Measurements from ENCODE around the gene TRIM28. TPM values are rescaled to one million over a fixed set of nuclear protein-coding genes. Genes with fewer than 3 reads are reported as not detected.

TRIM28 gene
- total and polyA plus RNA-seq, 7 experiments from 2014 or later, result 55.3 to 564 (median 403) TPM

DNA sequence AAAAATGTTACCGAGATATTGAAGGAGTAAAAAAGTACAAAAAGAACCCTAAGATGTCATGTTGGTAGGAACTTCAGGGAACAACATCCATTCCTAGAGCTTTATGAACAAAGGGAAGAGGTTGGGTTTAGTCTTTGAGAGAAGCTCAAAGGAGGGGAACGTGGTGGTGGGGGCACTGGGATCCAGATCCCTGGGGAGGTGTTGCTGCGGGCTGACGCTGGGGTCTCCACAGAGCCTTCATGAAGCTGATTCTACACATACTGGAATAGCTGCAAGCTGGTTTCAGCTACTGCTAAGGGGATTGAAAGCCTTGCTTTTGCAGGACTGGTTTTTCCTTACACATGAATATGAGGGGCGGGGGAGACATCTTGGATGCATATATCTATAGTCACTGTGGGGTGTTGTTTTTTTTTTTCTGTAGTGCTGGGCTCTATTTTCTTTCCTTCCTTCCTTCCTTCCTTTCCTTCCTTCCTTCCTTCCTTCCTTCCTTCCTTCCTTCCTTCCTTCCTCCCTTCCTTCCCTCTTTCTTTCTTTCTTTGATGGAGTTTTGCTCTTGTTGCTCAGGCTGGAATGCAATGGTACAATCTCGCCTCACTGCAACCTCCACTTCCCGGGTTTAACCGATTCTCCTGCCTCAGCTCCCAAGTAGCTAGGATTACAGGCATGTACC lies 35.7 kb downstream of the TRIM28 start:
- Mint-ChIP-seq H3K9me3 (no peaks in the 10 kb centered on the region), H3K27me3 (no peaks in the 10 kb centered on the region), H3K4me3 (no peak overlapping the region), H3K36me3 (peaks cover 5 to 14% (median 7%) of the 10 kb centered on the region in 5 donors), H3K4me1 (peaks cover 11 to 36% (median 30%) of the 10 kb centered on the region in 7 donors), H3K27ac (peak overlapping the region in 6 of 9 donors; percentile 12 to 78 (median 46))
- intact Hi-C loops (cut with micrococcal nuclease), result no loop called here
- CTCF ChIA-PET, result interaction anchor here (2.9 to 4.4 kb wide), 3 partner anchors 25 to 66 kb away, joined by 12 to 46 read pairs (median 33); partner anchors contain the start of genes CHMP2A and ZBTB45
- peaks cover 0 to 21% (median 0%) of the 10 kb centered on the region in 3 experiments for H3K36me3 ChIP-seq (ENCODE audit: control insufficient read depth in 2 of 3, insufficient read depth in 3 of 3, low read length in 3 of 3)
- no peaks in the 10 kb centered on the region for H3K27me3 ChIP-seq (ENCODE audit: control insufficient read depth in 2 of 2, insufficient read depth in 2 of 2, low read length in 2 of 2)
- peaks cover 2 to 9% of the 10 kb centered on the region in 2 donors for H3K4me1 ChIP-seq (ENCODE audit: control insufficient read depth in 2 of 2, insufficient read depth in 2 of 2, low read length in 2 of 2)
- POLR2A ChIA-PET, result interaction anchor here (0.6 to 7.4 kb wide), 6 partner anchors 22 to 80 kb away, joined by 3 to 45 read pairs (median 6); partner anchors contain the start of genes TRIM28 and ZBTB45
- DNase-seq, result no peak
- no peaks in the 10 kb centered on the region for H3K9me3 ChIP-seq (ENCODE audit: control insufficient read depth in 2 of 3, low read length in 3 of 3)
- ATAC-seq, result no peak
- no peak overlapping the region for H3K4me3 ChIP-seq (ENCODE audit: low read length)
- H3K27ac ChIP-seq (ENCODE audit: low read depth, low read length), result no peak overlapping the region

DNA sequence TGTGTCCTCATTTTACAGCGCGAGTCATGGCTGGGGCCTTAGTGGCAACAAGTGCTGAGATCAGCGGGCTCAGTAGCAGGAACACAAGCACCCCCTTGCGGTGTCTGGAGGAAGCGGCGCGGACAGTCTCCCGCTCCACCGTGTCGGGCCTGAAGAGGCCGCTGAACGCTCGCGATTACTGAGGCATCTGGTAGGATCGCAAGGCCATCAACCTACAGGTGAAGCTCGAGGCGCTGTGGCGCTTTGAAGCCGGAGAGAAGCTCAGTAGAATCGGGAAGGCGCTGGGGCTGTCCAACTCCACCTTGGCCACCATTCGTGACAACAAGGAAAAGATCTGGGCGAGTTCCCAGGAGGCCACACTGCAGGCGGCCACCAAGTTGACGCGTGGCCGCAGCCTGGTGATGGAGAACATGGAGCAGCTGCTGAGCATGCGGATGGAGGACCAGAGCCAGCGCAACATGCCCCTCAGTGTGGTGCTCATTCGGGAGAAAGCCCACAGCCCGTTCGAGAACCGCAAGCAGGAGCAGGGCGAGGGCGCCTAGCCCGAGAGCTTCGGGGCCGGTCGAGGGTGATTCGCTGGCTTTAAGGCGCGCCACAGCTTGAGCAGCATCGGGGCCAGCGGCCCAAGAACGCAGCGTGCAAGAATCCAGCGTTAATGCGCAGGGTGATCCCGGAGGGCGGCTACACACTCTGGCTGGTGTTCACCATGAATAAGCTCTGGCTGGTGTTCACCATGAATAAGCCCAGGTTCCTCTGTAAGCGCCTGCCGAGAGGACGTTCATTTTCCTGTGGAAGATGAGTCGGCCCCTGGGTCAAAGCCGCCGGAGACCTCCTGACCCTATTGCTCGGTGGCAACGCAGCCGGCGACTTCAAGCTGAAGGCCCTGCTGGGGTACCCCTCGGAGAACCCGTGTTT lies 37.6 kb downstream of the TRIM28 start:
- H3K4me3 Mint-ChIP-seq, result peak overlapping the region in 1 of 10 donors; percentile 38
- ATAC-seq (peak; percentile 100), DNase-seq (peak; percentile 81 to 91 (median 89))
- H3K36me3 ChIP-seq (ENCODE audit: control insufficient read depth in 2 of 3, insufficient read depth in 3 of 3, low read length in 3 of 3), result peaks cover 0 to 21% (median 0%) of the 10 kb centered on the region in 3 experiments
- no peak overlapping the region for H3K4me3 ChIP-seq (ENCODE audit: low read length)
- H3K27me3 ChIP-seq (ENCODE audit: control insufficient read depth in 2 of 2, insufficient read depth in 2 of 2, low read length in 2 of 2), result no peaks in the 10 kb centered on the region
- CTCF ChIA-PET, result interaction anchor here (0.7 to 4.4 kb wide), 7 partner anchors 10 to 175 kb away, joined by 3 to 46 read pairs (median 8); partner anchors contain the start of genes CHMP2A, TRIM28 and ZBTB45
- H3K27me3 Mint-ChIP-seq, result no peaks in the 10 kb centered on the region
- peak overlapping the region; percentile 48 for H3K27ac ChIP-seq (ENCODE audit: low read depth, low read length)
- H3K4me1 ChIP-seq (ENCODE audit: control insufficient read depth in 2 of 2, insufficient read depth in 2 of 2, low read length in 2 of 2), result peaks cover 0 to 7% of the 10 kb centered on the region in 2 donors
- H3K9me3 Mint-ChIP-seq, result no peaks in the 10 kb centered on the region
- peaks cover 5 to 14% (median 7%) of the 10 kb centered on the region in 5 donors for H3K36me3 Mint-ChIP-seq
- POLR2A ChIA-PET, result interaction anchor here (1.0 to 7.4 kb wide), 5 partner anchors 26 to 67 kb away, joined by 3 to 45 read pairs (median 8); partner anchors contain the start of genes CHMP2A, TRIM28 and ZBTB45
- no peaks in the 10 kb centered on the region for H3K9me3 ChIP-seq (ENCODE audit: control insufficient read depth in 2 of 3, low read length in 3 of 3)
- intact Hi-C loops (cut with micrococcal nuclease), result loop anchor here (1.0 kb wide), 4 partner anchors 8 to 67 kb away; partner anchors contain the start of genes MZF1 (in 1 of the 2) and TRIM28 (in 1 of the 2)
- peaks cover 12 to 29% (median 24%) of the 10 kb centered on the region in 7 donors for H3K4me1 Mint-ChIP-seq
- peak overlapping the region; percentile 7 to 90 (median 78) for H3K27ac Mint-ChIP-seq

DNA sequence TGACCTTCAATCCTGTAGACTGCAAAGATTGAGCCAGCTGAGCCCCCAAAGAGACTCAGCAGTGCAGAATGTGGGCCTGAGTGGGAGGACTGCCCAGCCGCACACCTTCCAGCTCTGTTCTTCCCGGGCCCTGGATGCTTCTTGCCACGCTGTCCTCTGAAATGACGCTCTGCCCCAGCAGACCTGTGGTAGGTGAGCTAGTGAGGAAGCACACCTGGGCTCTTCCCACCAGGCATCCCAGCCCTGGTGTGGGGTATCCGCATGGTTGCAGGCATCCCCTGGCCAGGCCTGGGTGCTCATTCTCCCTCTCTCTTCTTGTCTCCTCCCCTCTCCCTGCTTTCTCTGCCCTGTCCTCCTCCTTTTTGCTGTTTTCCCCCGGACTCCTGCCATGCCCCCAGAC lies 39.1 kb downstream of the TRIM28 start:
- ATAC-seq (no peak), DNase-seq (no peak)
- Histone ChIP-seq H3K27ac (ENCODE audit: low read depth, low read length) (no peak overlapping the region), H3K4me3 (ENCODE audit: low read length) (no peak overlapping the region), H3K27me3 (ENCODE audit: control insufficient read depth in 2 of 2, insufficient read depth in 2 of 2, low read length in 2 of 2) (no peaks in the 10 kb centered on the region), H3K4me1 (ENCODE audit: control insufficient read depth in 2 of 2, insufficient read depth in 2 of 2, low read length in 2 of 2) (peaks cover 0 to 7% of the 10 kb centered on the region in 2 donors), H3K36me3 (ENCODE audit: control insufficient read depth in 2 of 3, insufficient read depth in 3 of 3, low read length in 3 of 3) (peaks cover 0 to 21% (median 0%) of the 10 kb centered on the region in 3 experiments), H3K9me3 (ENCODE audit: control insufficient read depth in 2 of 3, low read length in 3 of 3) (no peaks in the 10 kb centered on the region)
- intact Hi-C loops (cut with micrococcal nuclease), result no loop called here
- no peak overlapping the region for H3K27ac Mint-ChIP-seq
- peaks cover 5 to 14% (median 7%) of the 10 kb centered on the region in 5 donors for H3K36me3 Mint-ChIP-seq
- H3K4me3 Mint-ChIP-seq, result no peak overlapping the region
- H3K27me3 Mint-ChIP-seq, result no peaks in the 10 kb centered on the region
- POLR2A ChIA-PET, result interaction anchor here (7.4 kb wide), 1 partner anchor 63 kb away, joined by 45 read pairs; the partner anchor contains the start of gene ZBTB45
- CTCF ChIA-PET, result interaction anchor here (1.0 kb wide), 2 partner anchors 63 to 65 kb away, joined by 3 read pairs; partner anchors contain the start of gene ZBTB45
- peaks cover 12 to 25% (median 20%) of the 10 kb centered on the region in 7 donors for H3K4me1 Mint-ChIP-seq
- H3K9me3 Mint-ChIP-seq, result no peaks in the 10 kb centered on the region

DNA sequence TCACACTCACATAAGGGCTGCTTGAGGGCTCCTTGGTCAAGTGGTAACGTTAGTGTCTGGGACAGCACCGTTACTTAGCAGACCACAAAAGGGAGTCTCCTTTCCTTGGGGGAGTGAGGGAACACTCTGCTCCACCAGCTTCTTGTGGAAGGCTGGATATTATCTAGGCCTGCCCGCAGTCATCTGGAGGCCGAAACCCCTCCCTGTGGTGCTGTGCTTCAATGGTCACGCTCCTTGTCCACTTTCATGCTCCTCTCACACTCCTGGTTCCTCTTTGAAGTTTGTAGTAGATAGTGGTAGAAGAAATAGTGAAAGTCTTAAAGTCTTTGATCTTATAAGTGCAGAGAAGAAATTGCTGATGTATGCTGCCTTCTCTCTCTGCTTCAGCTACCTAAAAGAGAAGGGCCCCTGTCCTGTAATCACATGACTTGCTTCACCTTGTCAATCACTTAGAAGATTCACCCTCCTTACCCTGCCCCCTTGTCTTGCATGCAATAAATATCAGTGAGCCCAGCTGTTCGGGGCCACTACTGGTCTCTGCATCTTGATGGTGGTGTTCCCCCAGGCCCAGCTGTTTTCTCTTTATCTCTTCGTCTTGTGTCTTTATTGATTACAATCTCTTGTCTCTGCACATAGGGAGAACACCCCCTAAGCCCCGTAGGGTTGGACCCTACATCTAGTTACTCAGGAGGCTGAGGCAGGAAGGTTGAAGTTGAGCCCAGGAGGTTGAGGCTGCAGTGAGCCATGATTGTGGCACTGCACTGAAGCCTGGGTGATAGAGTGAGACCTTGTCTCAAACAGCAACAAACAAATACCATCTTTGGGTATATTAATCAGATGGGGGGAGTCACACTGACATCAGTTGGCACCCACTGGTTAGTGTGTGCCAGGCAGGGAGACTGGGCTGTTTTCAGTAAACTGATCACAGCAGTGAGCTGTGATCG lies 40.9 kb downstream of the TRIM28 start:
- intact Hi-C loops (cut with micrococcal nuclease), result no loop called here
- Histone ChIP-seq H3K27me3 (ENCODE audit: control insufficient read depth in 2 of 2, insufficient read depth in 2 of 2, low read length in 2 of 2) (no peaks in the 10 kb centered on the region), H3K4me1 (ENCODE audit: control insufficient read depth in 2 of 2, insufficient read depth in 2 of 2, low read length in 2 of 2) (peaks cover 0 to 7% of the 10 kb centered on the region in 2 donors), H3K36me3 (ENCODE audit: control insufficient read depth in 2 of 3, insufficient read depth in 3 of 3, low read length in 3 of 3) (peaks cover 0 to 21% (median 0%) of the 10 kb centered on the region in 3 experiments), H3K9me3 (ENCODE audit: control insufficient read depth in 2 of 3, low read length in 3 of 3) (no peaks in the 10 kb centered on the region), H3K4me3 (ENCODE audit: low read length) (no peak overlapping the region), H3K27ac (ENCODE audit: low read depth, low read length) (no peak overlapping the region)
- Mint-ChIP-seq H3K4me3 (no peak overlapping the region), H3K27me3 (no peaks in the 10 kb centered on the region), H3K36me3 (peaks cover 5 to 14% (median 7%) of the 10 kb centered on the region in 5 donors), H3K27ac (peak overlapping the region in 3 of 9 donors; percentile 5 to 51 (median 33)), H3K4me1 (peaks cover 7 to 18% (median 9%) of the 10 kb centered on the region in 7 donors), H3K9me3 (no peaks in the 10 kb centered on the region)
- DNase-seq, result no peak
- ATAC-seq, result no peak
- ChIA-PET POLR2A (interaction anchor here (7.4 kb wide), 1 partner anchor 65 kb away, joined by 45 read pairs; the partner anchor contains the start of gene ZBTB45), CTCF (interaction anchor here (0.5 to 0.6 kb wide), 2 partner anchors 70 to 401 kb away, joined by 3 read pairs; partner anchors contain the start of gene ZNF274)

DNA sequence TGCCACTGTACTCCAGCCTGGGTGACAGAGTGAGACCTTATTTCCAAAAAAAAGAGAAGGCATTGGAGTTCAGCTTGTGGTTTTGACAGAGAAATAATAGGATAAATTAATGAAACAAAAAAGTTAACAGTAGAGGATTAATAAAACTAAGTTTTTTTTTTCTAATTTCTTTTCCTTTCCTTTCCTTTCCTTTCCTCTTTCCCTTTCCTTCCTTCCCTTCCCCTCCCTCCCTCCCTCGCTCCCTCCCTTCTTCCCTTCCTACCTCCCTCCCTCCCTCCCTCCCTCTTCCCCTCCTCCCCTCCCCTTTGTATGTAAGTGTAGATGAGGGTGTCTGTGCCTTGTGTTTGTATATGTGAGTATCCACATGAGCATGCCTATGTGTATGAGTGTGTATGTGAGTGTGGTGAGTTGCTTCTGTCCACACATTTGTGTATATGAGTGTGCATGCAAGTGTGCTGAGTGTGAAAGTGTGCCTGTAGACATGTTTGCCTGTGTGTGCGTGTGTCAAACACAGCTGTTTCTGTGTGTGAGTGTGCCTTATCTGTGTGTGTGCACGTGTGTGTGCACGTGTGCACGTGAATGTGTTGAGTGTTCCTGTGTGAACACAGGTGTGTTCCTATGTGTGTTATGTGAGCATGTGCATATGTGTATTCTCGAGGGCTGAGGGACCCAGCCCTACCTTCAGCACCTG lies 41.7 kb downstream of the TRIM28 start:
- H3K4me3 ChIP-seq (ENCODE audit: low read length), result no peak overlapping the region
- CTCF ChIA-PET, result interaction anchor here (0.5 kb wide), 1 partner anchor 71 kb away, joined by 3 read pairs; no protein-coding TSS in a partner anchor
- peaks cover 0 to 7% of the 10 kb centered on the region in 2 donors for H3K4me1 ChIP-seq (ENCODE audit: control insufficient read depth in 2 of 2, insufficient read depth in 2 of 2, low read length in 2 of 2)
- no peak for DNase-seq
- peaks cover 0 to 21% (median 0%) of the 10 kb centered on the region in 3 experiments for H3K36me3 ChIP-seq (ENCODE audit: control insufficient read depth in 2 of 3, insufficient read depth in 3 of 3, low read length in 3 of 3)
- Mint-ChIP-seq H3K9me3 (no peaks in the 10 kb centered on the region), H3K27ac (peak overlapping the region in 2 of 9 donors; percentile 5 to 59), H3K4me1 (peaks cover 7 to 18% (median 8%) of the 10 kb centered on the region in 7 donors), H3K27me3 (no peaks in the 10 kb centered on the region), H3K4me3 (no peak overlapping the region), H3K36me3 (peaks cover 5 to 14% (median 7%) of the 10 kb centered on the region in 5 donors)
- intact Hi-C loops (cut with micrococcal nuclease), result no loop called here
- POLR2A ChIA-PET, result no interaction called here
- no peaks in the 10 kb centered on the region for H3K27me3 ChIP-seq (ENCODE audit: control insufficient read depth in 2 of 2, insufficient read depth in 2 of 2, low read length in 2 of 2)
- no peak overlapping the region for H3K27ac ChIP-seq (ENCODE audit: low read depth, low read length)
- no peaks in the 10 kb centered on the region for H3K9me3 ChIP-seq (ENCODE audit: control insufficient read depth in 2 of 3, low read length in 3 of 3)
- no peak for ATAC-seq

All from naive thymus-derived CD4-positive, alpha-beta T cell (primary cell).